VCaP (cell line): ENCODE measurements around the gene C13orf46.

Experiments
- H3K27ac ChIP-seq: fragments of 450-650 bp; 2 replicates; pipeline ENCODE4 v1.5.1; 2017
- CTCF ChIP-seq: fragments of 450-650 bp; conservative IDR thresholded peaks from 2 replicates; pipeline ENCODE4 v1.5.1; 2017; ENCODE audit warnings: mild to moderate bottlenecking, moderate library complexity

Gene C13orf46

DNA sequence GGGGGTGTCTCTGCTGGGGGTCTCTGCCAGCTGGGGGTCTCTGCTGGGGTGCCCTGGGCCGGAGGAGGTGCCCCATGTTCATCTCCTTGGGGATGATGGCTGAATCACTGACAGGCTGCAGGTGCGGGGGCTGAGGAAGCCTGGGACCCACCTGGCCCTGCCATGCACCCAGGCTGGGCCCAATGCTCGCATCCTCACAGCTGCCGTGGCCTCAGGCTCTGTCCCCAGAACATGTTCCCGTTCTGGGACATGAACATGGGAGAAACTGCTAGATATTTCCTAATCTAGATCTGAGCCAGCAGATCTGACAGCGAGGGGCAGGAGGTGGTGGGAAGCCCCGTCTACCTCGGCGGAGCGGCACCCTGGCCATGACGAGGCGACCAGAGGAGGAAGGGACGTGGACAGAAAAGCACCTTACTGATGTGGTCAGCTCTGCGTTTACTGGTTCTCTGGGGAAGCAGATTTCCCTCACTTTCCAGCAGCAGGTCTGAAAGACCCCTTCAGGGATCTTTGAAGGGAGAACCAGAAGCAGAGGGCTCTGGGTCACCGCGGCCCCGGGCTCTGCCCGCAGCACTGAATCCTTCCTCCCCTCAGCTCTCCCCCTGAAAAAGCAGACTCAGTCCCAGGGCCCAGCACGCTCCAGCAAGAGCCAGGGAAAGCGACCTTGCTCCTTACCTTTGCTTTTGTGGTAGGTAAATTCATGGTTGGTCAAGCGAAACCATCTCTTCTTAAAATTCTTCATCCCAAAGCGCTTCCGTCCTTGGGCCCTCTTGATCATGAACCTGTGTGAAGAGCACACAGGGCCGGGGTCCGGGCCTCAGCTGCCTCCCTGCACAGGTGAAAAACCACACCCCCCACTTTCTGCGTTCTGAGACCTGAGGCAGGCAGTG, 26.5 kb upstream of the C13orf46 start:
- no peak overlapping the region for H3K27ac ChIP-seq
- no peak for TF ChIP-seq CTCF

DNA sequence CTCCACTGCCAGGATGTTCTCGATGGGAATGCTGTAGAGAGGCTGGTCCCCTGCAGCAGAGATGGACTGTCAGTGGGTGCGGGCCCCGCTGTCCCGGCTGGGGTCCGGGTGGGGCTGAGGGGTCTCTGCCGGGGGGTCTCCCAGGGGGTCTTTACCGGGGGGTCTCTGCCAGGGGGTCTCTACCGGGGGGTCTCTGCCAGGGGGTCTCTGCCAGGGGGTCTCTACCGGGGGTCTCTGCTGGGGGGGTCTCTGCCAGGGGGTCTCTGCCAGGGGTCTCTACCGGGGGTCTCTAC, 25.7 kb upstream of the C13orf46 start:
- no peak overlapping the region for H3K27ac ChIP-seq
- TF ChIP-seq CTCF: no peak

GRCh38 chr13:113998781-113999617, 25.1 kb upstream of the C13orf46 start:
- H3K27ac ChIP-seq: no peak overlapping the region
- TF ChIP-seq CTCF: no peak

DNA sequence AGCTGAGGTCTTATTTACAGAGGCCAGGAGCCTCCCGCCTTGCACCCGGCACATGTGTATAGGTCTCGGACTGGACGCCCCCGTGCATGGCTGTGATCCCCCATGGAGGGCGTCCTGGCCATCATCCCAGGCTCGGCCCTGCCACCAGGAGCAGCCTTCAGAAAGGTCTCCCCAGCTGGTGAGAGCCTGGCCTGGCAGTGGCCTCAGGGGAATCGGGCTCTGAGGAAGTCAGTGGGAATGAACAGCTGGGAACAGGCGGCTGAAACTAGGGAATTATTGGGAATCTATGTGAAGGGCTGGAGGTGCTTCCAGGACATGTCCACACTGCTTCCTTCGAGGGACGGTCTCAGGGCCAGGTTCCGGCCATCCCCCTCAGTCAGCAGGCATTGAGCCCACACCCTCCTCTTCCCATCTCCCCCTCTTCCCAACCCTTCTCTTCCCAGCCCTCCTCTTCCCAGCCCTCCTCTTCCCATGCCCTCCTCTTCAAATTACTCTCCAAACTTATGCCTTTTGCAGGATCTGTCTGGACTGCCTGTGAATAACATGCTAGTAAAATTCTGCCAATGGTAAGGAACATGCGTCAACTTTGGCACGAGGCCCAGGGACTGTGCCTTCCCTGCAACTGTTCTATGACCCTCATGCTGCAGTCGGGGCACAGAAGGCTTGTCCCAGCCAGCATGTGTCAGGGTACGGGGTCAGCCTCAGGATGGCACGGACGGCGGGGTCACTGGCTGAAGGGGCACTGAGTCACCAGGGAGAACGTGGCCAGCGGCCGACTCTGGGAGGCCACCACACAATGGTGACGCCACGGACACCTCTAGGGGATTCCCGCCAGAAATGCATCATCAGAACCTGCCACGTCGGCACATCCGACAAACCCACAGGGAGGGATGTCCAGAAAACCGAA, 24.2 kb upstream of the C13orf46 start:
- no peak overlapping the region for H3K27ac ChIP-seq
- no peak for TF ChIP-seq CTCF

GRCh38 chr13:113996912-113997745, 23.3 kb upstream of the C13orf46 start:
- H3K27ac ChIP-seq: no peak overlapping the region
- no peak for TF ChIP-seq CTCF

DNA sequence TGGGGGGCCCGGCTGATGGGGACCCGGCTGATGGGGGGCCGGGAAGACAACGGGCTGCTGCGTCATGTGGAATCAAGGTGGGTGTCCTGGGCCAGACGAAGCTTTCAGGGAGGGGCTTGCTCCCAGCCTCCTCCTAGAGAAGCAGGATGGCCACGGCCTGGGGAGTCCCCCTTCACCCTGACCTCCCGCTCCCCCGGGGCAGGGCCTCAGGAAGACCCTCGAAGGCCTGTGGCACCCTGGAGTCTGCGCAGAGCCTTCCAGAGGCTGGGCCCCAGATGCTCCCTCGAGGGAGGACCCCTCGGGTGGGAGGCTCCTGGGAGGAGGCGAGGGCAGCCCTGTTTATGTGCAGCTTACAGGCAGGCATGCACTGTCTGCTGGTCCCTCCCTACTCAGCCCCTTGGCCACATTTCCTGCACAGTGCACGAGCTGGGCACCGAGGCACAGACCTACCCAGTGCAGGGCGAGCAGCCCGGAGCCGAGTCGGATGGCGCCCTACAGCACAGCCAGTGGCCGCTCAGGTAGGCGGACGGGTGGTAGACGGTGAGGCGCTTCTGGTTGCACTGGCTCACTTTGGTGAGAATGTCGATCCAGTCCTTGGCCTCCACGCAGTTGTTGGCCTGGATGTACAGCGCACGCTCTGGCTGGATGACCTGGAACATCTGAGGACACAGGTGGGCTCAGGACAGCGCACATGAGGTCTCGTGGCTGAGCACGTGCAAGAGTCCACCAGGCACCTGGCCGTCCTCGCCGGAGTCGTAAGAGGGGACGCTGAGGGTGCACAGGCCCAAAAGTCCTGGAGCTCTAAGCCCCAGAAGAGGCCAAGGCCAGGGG, 22.4 kb upstream of the C13orf46 start:
- no peak overlapping the region for H3K27ac ChIP-seq
- no peak for TF ChIP-seq CTCF
